Right lobe of liver (tissue), 6 donors: ENCODE measurements around the gene SRPK3. TPM values are rescaled to one million over a fixed set of nuclear protein-coding genes. Genes with fewer than 3 reads are reported as not detected.
A peak's percentile ranks its signal among the peaks of the same experiment; 100 is the strongest.

Experiments used
- ATAC-seq, 4 donors: fragments of 200-7000 bp; cut with Tn5 transposase; one replicate each; pipeline ENCODE4 v1.9.1; 2020; ENCODE audit warnings: mild to moderate bottlenecking in 4 of 4, moderate library complexity in 4 of 4
- DNase-seq, 3 donors: peaks; one replicate each; pipeline ENCODE4 v3.0.0-alpha.2; 2020
- H3K27ac ChIP-seq, 3 donors: fragments of 200-600 bp; one replicate each; pipeline ENCODE4 v1.8.0; 2022
- H3K27me3 ChIP-seq, 2 donors: fragments of 200-600 bp; one replicate each; pipeline ENCODE4 v1.8.0; 2022
- H3K36me3 ChIP-seq, 4 donors: fragments of 200-600 bp; sonication (generic) in 1 of 4; one replicate each; pipeline versions ENCODE4 v1.5.1 to v1.8.0; 2017 to 2022; ENCODE audit warnings: control low read depth in 1 of 4
- H3K4me1 ChIP-seq, 4 donors: fragments of 200-600 bp; sonication (generic) in 1 of 4; one replicate each; pipeline versions ENCODE4 v1.5.1 to v1.8.0; 2017 to 2022; ENCODE audit warnings: control low read depth in 1 of 4
- H3K4me3 ChIP-seq, 3 donors: fragments of 200-600 bp; one replicate each; pipeline ENCODE4 v1.8.0; 2022
- H3K9me3 ChIP-seq, 4 donors: fragments of 200-600 bp; sonication (generic) in 1 of 4; one replicate each; pipeline versions ENCODE4 v1.5.1 to v1.8.0; 2017 to 2022; ENCODE audit warnings: control low read depth in 1 of 4
- CTCF ChIP-seq, 4 donors: fragments of 200-600 bp in 3 of 4; fragments of 450-650 bp in 1 of 4; IDR thresholded peaks; one replicate each; pipeline versions ENCODE4 v1.5.1 to v1.8.0; 2016 to 2022; ENCODE audit warnings: antibody characterized with exemption in 4 of 4, mild to moderate bottlenecking in 2 of 4
- POLR2A ChIP-seq: fragments of 450-650 bp; IDR thresholded peaks from one replicate; pipeline ENCODE4 v1.6.1; 2017; ENCODE audit warnings: antibody characterized with exemption, mild to moderate bottlenecking
- WGBS: methylation state at CpG from one replicate; pipeline ENCODE4 v1.1.6; 2018; ENCODE audit warnings: low coverage, low lambda C conversion rate; ENCODE audit not compliant: insufficient coverage; ENCODE audit errors: missing lambda C conversion rate; 5-methylcytosine and 5-hydroxymethylcytosine counted together
- intact Hi-C, 2 donors: fragments of 100-400 bp; cut with DNase I; formaldehyde crosslinking; loops; one replicate each; pipeline versions ENCODE4 v1.11.2 to v1.14.1; 2022
- total RNA-seq, 6 experiments: library from RNA; depleted of rRNA in 2 of 6; stranded (reverse); fragments of >200 nt in 2 of 6; fragmentation: NEBNext Ultra II Directional in 3 of 6; extraction: Animal tissue kit (Norgen Biotek cat#: 25700) in 3 of 6; gene quantifications; one replicate each; pipeline versions ENCODE4 v1.1.0 to v1.2.4, GENCODE V29; 2016 to 2023
- donor health status: DM: no; HTN: yes; CAD: no.
- donor health status: DM: no; HTN: no; CAD: no.
- donor health status: DM: no; HTN: no; CAD: no.
- donor health status: DM: no; HTN: yes; CAD: no.
- donor health status: DM: no; HTN: yes; CAD: no.

SRPK3 gene
- total RNA-seq, 6 experiments from 2014 or later: not detected

DNA sequence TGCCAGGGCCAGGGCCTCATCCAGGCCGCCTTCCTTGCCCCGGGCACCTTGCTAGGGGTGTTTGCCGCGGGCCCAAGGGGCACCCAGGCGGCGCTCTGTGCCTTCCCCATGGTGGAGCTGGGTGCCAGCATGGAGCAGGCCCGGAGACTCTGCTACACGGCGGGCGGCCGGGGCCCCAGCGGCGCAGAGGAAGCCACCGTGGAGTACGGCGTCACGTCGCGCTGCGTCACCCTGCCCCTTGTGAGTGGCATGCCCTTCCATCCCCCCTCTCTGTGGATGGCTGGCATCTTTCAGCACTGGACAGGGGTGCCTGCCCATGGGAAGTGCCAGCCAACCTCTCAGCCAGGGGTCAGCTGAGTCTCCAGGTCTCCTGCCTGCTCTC lies 13.2 kb upstream of the SRPK3 start:
- H3K4me3 ChIP-seq: no peak overlapping the region
- intact Hi-C loops: loop anchor here in 1 of 2 donors (5.0 kb wide), 1 partner anchor 180 kb away; no protein-coding TSS in a partner anchor
- no peak for TF ChIP-seq CTCF (IDR thresholded peaks at IDR 0.05)
- TF ChIP-seq POLR2A: no peak
- DNase-seq (peak in 2 of 3 donors; percentile 10 to 23), ATAC-seq (no peak)
- H3K27me3 ChIP-seq: no peaks in the 10 kb centered on the region
- WGBS: no CpG with 5 or more reads among the region's 20 CpGs
- H3K9me3 ChIP-seq: no peaks in the 10 kb centered on the region
- no peak overlapping the region for H3K27ac ChIP-seq
- H3K36me3 ChIP-seq: no peaks in the 10 kb centered on the region
- no peaks in the 10 kb centered on the region for H3K4me1 ChIP-seq

GRCh38 chrX:153768311-153769157 lies 12.3 kb upstream of the SRPK3 start:
- 100% methylated on average over 1 of the region's 22 CpGs for WGBS
- intact Hi-C loops: loop anchor here in 1 of 2 donors (5.0 kb wide), 1 partner anchor 179 kb away; no protein-coding TSS in a partner anchor

GRCh38 chrX:153769158-153769864 lies 11.5 kb upstream of the SRPK3 start:
- H3K27me3 ChIP-seq: no peaks in the 10 kb centered on the region
- H3K4me1 ChIP-seq: no peaks in the 10 kb centered on the region
- no peak for TF ChIP-seq CTCF (IDR thresholded peaks at IDR 0.05)
- TF ChIP-seq POLR2A: no peak
- DNase-seq (peak in 1 of 3 donors; percentile 13), ATAC-seq (no peak)
- H3K9me3 ChIP-seq: no peaks in the 10 kb centered on the region
- H3K4me3 ChIP-seq: no peak overlapping the region
- H3K27ac ChIP-seq: no peak overlapping the region
- WGBS: 84% methylated on average over 7 of the region's 23 CpGs
- intact Hi-C loops: loop anchor here in 1 of 2 donors (5.0 kb wide), 1 partner anchor 178 kb away; no protein-coding TSS in a partner anchor
- H3K36me3 ChIP-seq: no peaks in the 10 kb centered on the region

More at GRCh38 chrX:153768311-153769157, 12.3 kb upstream of the SRPK3 start:
- peak in 2 of 3 donors; percentile 23 to 27 for DNase-seq
- H3K27me3 ChIP-seq: no peaks in the 10 kb centered on the region
- H3K4me3 ChIP-seq: no peak overlapping the region
- no peaks in the 10 kb centered on the region for H3K4me1 ChIP-seq
- no peaks in the 10 kb centered on the region for H3K36me3 ChIP-seq
- no peak overlapping the region for H3K27ac ChIP-seq
- TF ChIP-seq POLR2A (no peak), CTCF (IDR thresholded peaks at IDR 0.05) (no peak)
- no peaks in the 10 kb centered on the region for H3K9me3 ChIP-seq
- no peak for ATAC-seq

DNA sequence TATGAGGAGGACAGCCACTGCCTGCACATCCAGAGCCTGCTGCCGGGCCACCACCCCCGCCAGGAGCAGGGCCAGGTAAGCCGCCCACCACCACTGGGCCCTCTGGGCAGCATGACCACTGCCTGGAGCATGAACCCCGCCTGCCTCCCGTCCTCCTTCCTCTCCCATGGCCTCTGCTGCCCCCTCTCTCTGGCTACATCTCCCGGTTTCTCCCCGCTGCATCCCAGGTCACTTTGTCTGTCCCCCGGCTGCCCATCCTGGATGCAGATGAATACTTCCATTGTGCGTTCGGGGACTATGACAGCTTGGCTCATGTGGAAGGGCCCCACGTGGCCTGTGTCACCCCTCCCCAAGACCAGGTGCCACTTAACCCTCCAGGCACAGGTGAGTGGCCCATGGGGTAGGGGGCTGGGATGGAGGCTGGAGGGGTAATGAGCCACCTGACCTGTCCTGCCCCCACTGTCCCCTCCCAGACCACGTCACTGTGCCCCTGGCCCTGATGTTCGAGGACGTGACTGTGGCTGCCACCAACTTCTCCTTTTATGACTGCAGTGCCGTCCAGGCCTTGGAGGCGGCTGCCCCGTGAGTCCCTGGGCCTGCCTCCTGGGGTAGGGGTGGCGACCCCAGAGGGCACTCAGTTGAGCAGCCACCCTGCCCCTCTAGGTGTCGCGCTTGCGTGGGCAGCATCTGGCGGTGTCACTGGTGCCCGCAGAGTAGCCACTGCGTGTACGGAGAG lies 10.8 kb upstream of the SRPK3 start:
- TF ChIP-seq POLR2A: no peak
- TF ChIP-seq CTCF (IDR thresholded peaks at IDR 0.05): no peak
- Histone ChIP-seq H3K27me3 (no peaks in the 10 kb centered on the region), H3K4me1 (no peaks in the 10 kb centered on the region), H3K27ac (no peak overlapping the region), H3K4me3 (no peak overlapping the region), H3K9me3 (no peaks in the 10 kb centered on the region), H3K36me3 (no peaks in the 10 kb centered on the region)
- intact Hi-C loops: loop anchor here in 1 of 2 donors (5.0 kb wide), 1 partner anchor 177 kb away; no protein-coding TSS in a partner anchor
- ATAC-seq: no peak
- peak in 1 of 3 donors; percentile 15 for DNase-seq
- WGBS: 79% methylated on average over 6 of the region's 25 CpGs
